Stomach (tissue), 4 donors: ENCODE data around the gene RPS3.

Experiments
- EP300 ChIP-seq: sonication (generic); formaldehyde crosslinking; IDR thresholded peaks from one replicate; pipeline ENCODE4 v1.6.1; 2017; ENCODE audit warnings: antibody characterized with exemption
- POLR2A ChIP-seq, 4 donors: fragments of 450-650 bp; IDR thresholded peaks; one replicate each; pipeline ENCODE4 v1.6.1; 2016; ENCODE audit warnings: antibody characterized with exemption in 4 of 4, control low read depth in 2 of 4, mild to moderate bottlenecking in 1 of 4, moderate library complexity in 1 of 4
- POLR2AphosphoS5 ChIP-seq, 3 donors: sonication (generic); formaldehyde crosslinking; IDR thresholded peaks; one replicate each; pipeline ENCODE4 v1.6.1; 2016; ENCODE audit warnings: antibody characterized with exemption in 3 of 3
- TF ChIP-seq, protein P1 (sequence below), 7 experiments: fragments of 450-650 bp in 4 of 7; fragments of 200-600 bp in 3 of 7; sonication (generic) in 3 of 7; IDR thresholded peaks; one replicate each; pipeline ENCODE4 v1.5.1; 2016 to 2019; ENCODE audit warnings: antibody characterized with exemption in 7 of 7, control low read depth in 2 of 7, mild to moderate bottlenecking in 1 of 7

DNA sequence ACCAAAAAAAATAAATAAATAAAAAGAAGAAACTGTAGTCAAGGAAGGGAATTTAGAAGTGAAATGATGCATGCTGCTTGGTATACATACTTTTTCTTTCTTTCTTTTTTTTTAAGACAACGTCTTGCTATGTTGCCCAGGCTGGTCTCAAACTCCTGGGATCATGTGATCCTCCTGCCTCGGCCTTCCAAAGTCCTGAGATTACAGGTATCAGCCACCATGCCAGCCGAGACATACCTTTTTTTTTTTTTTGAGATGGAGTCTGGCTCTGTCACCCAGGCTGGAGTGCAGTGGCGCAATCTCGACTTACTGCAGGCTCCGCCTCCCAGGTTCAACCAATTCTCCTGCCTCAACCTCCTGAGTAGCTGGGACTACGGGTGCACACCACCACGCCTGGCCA, 26.1 kb upstream of the RPS3 start:
- TF ChIP-seq, protein P1, sequence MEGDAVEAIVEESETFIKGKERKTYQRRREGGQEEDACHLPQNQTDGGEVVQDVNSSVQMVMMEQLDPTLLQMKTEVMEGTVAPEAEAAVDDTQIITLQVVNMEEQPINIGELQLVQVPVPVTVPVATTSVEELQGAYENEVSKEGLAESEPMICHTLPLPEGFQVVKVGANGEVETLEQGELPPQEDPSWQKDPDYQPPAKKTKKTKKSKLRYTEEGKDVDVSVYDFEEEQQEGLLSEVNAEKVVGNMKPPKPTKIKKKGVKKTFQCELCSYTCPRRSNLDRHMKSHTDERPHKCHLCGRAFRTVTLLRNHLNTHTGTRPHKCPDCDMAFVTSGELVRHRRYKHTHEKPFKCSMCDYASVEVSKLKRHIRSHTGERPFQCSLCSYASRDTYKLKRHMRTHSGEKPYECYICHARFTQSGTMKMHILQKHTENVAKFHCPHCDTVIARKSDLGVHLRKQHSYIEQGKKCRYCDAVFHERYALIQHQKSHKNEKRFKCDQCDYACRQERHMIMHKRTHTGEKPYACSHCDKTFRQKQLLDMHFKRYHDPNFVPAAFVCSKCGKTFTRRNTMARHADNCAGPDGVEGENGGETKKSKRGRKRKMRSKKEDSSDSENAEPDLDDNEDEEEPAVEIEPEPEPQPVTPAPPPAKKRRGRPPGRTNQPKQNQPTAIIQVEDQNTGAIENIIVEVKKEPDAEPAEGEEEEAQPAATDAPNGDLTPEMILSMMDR (IDR thresholded peaks at IDR 0.05), result no peak
- TF ChIP-seq POLR2A (IDR thresholded peaks at IDR 0.05) (no peak), POLR2AphosphoS5 (IDR thresholded peaks at IDR 0.05) (no peak), EP300 (no peak)
